LNCaP clone FGC (cell line): Measurements from ENCODE around the gene ZBTB25.

Experiments used
- DNase-seq: peaks from one replicate; pipeline ENCODE4 v3.0.0-alpha.2; 2011; ENCODE audit warnings: low read depth
- H3K4me3 ChIP-seq: 2 replicates; pipeline ENCODE4 v1.5.1; 2011; ENCODE audit warnings: mild to moderate bottlenecking, low read depth, low read length, control low read depth
- TF ChIP-seq, protein P1 (sequence below): IDR thresholded peaks from 2 replicates; pipeline ENCODE4 v1.5.1; 2012; ENCODE audit warnings: mild to moderate bottlenecking; ENCODE audit not compliant: control insufficient read depth, insufficient read depth; ENCODE audit errors: extremely low read depth

ZBTB25 gene

GRCh38 chr14:64422005-64422404 lies 81.6 kb downstream of the ZBTB25 start:
- no peak for DNase-seq
- no peak overlapping the region for H3K4me3 ChIP-seq
- TF ChIP-seq, protein P1, sequence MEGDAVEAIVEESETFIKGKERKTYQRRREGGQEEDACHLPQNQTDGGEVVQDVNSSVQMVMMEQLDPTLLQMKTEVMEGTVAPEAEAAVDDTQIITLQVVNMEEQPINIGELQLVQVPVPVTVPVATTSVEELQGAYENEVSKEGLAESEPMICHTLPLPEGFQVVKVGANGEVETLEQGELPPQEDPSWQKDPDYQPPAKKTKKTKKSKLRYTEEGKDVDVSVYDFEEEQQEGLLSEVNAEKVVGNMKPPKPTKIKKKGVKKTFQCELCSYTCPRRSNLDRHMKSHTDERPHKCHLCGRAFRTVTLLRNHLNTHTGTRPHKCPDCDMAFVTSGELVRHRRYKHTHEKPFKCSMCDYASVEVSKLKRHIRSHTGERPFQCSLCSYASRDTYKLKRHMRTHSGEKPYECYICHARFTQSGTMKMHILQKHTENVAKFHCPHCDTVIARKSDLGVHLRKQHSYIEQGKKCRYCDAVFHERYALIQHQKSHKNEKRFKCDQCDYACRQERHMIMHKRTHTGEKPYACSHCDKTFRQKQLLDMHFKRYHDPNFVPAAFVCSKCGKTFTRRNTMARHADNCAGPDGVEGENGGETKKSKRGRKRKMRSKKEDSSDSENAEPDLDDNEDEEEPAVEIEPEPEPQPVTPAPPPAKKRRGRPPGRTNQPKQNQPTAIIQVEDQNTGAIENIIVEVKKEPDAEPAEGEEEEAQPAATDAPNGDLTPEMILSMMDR, result no peak

GRCh38 chr14:64421166-64421565 lies 82.5 kb downstream of the ZBTB25 start:
- no peak for DNase-seq
- TF ChIP-seq, protein P1, result no peak
- H3K4me3 ChIP-seq, result no peak overlapping the region

GRCh38 chr14:64419003-64419402 lies 84.6 kb downstream of the ZBTB25 start:
- TF ChIP-seq, protein P1, result no peak
- DNase-seq, result no peak
- no peak overlapping the region for H3K4me3 ChIP-seq

GRCh38 chr14:64417771-64418125 lies 85.9 kb downstream of the ZBTB25 start:
- TF ChIP-seq, protein P1, result no peak
- no peak for DNase-seq
- H3K4me3 ChIP-seq, result no peak overlapping the region

- TF ChIP-seq, protein P1, result no peak
- DNase-seq, result no peak
- H3K4me3 ChIP-seq, result no peak overlapping the region
Observed at GRCh38 chr14:64417055-64417770, 86.4 kb downstream of the ZBTB25 start.

GRCh38 chr14:64416348-64416932 lies 87.2 kb downstream of the ZBTB25 start:
- DNase-seq, result no peak
- H3K4me3 ChIP-seq, result no peak overlapping the region
- TF ChIP-seq, protein P1, result no peak

DNA sequence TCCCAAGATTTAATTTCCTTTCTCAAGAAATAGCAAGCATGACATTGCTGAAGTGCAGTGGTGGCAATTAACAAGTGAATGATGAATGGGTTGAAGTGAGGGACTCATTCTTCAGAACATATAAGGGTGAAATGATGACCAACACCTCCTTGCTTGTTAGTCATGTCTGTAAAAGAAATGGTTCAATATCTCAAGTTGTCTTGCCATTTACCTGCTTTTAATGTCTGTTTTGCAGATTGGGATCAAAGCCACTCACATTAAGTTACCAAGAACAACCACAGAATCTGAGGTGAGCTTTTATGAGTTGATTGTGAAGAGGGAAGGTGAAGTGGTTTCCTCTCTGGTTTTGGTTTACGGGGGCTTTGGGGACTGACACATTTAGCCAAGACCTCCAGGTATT lies 91.4 kb downstream of the ZBTB25 start:
- no peak for DNase-seq
- no peak overlapping the region for H3K4me3 ChIP-seq
- TF ChIP-seq, protein P1, result no peak
